K562 (cell line): ENCODE data around the gene BLTP3A. TPM values are rescaled to one million over a fixed set of nuclear protein-coding genes. Genes with fewer than 3 reads are reported as not detected.
"Not testable (repeated sequence)": the region's sequence is repeated elsewhere in the genome, so short reads cannot be mapped to it uniquely, and the experiment has no call there.

Experiments
- ATAC-seq: fragments of 200-7000 bp; cut with Tn5 transposase; 3 replicates; pipeline ENCODE4 v1.9.1; 2020; ENCODE audit warnings: moderate library complexity
- BruUV-seq: library from RNA; stranded (reverse); fragments of 400-500 nt; replicated peaks from 2 replicates; lab custom pipeline; 2021; lab: Mats Ljungman, UMichigan
- CTCF ChIA-PET: fragments of 300-600 bp; formaldehyde crosslinking; extraction: SDS; loops from one replicate; lab custom pipeline; 2021; ENCODE audit warnings: low intra/inter-chr PET ratio; lab: Yijun Ruan, JAX
- POLR2A ChIA-PET: fragments of 300-600, 350-650 bp; sonication (Branson Sonifier 250); formaldehyde crosslinking; extraction: SDS; loops from one replicate; lab custom pipeline; 2021; ENCODE audit warnings: antibody characterized with exemption, inconsistent platforms; lab: Yijun Ruan, JAX
- DNase-seq, 4 experiments: peaks; one replicate each; pipeline versions ENCODE4 v3.0.0 to v3.0.0-alpha.2; 2011 to 2018; ENCODE audit warnings: low spot score in 3 of 4, mixed read lengths in 3 of 4; ENCODE audit errors: extremely low read depth in 1 of 4
- FAIRE-seq: peaks from 2 replicates; lab custom pipeline; 2011; peaks lifted over from hg19 to GRCh38; lab: Jason Lieb, UNC
- H2AFZ ChIP-seq: 2 replicates; pipeline ENCODE4 v1.6.0; 2011; ENCODE audit warnings: low read depth, low read length, control low read depth, inconsistent platforms
- H3K27ac ChIP-seq: fragments of 200-600 bp; 3 replicates; pipeline ENCODE4 v1.8.0; 2011; ENCODE audit warnings: low read depth, mild to moderate bottlenecking, control low read depth, inconsistent platforms, low read length, moderate library complexity, mixed read lengths; ENCODE audit errors: extremely low read depth
- H3K27me3 ChIP-seq, 2 experiments: fragments of 300-600 bp in 1 of 2; 2 replicates in 1 of 2; 3 replicates in 1 of 2; pipeline versions ENCODE4 v1.6.0 to v1.8.0; 2011; ENCODE audit warnings: inconsistent platforms in 2 of 2, low read length in 2 of 2, mild to moderate bottlenecking in 1 of 2, mixed read lengths in 1 of 2, moderate library complexity in 1 of 2; ENCODE audit not compliant: control insufficient read depth in 2 of 2, insufficient read depth in 2 of 2
- H3K36me3 ChIP-seq: fragments of 300-600 bp; 3 replicates; pipeline ENCODE4 v1.8.0; 2011; ENCODE audit warnings: mild to moderate bottlenecking, low read length, inconsistent platforms; ENCODE audit not compliant: control insufficient read depth, insufficient read depth
- H3K4me1 ChIP-seq, 2 experiments: fragments of 200-600 bp in 1 of 2; replicated peaks in 1 of 2; 2 replicates in 1 of 2; 3 replicates in 1 of 2; pipeline versions ENCODE4 v1.5.1 to v1.8.0; 2011; ENCODE audit warnings: inconsistent platforms in 2 of 2, low read length in 2 of 2, mild to moderate bottlenecking in 1 of 2, mixed read lengths in 1 of 2, moderate library complexity in 1 of 2; ENCODE audit not compliant: control insufficient read depth in 2 of 2, insufficient read depth in 2 of 2
- H3K4me2 ChIP-seq: 2 replicates; pipeline ENCODE4 v1.6.1; 2011; ENCODE audit warnings: low read length, control low read depth, inconsistent platforms, mixed read lengths; ENCODE audit not compliant: insufficient read depth
- H3K4me3 ChIP-seq: fragments of 200-600 bp; sonication (generic), shearing (Covaris generic); 2 replicates; pipeline ENCODE4 v1.5.1; 2016; ENCODE audit warnings: control low read depth, inconsistent platforms
- H3K79me2 ChIP-seq: fragments of 200-600 bp; 3 replicates; pipeline ENCODE4 v1.8.0; 2011; ENCODE audit warnings: low read length, inconsistent platforms; ENCODE audit not compliant: control insufficient read depth, insufficient read depth
- H3K9ac ChIP-seq, 2 experiments: 2 replicates each; pipeline versions ENCODE4 v1.6.0 to v1.6.1; 2011; ENCODE audit warnings: low read depth in 2 of 2, low read length in 2 of 2, control low read depth in 1 of 2, inconsistent platforms in 1 of 2, mild to moderate bottlenecking in 1 of 2, mixed read lengths in 1 of 2; ENCODE audit not compliant: insufficient read depth in 1 of 2
- H3K9me1 ChIP-seq: one replicate; pipeline ENCODE4 v1.6.0; 2011; ENCODE audit warnings: inconsistent platforms, mild to moderate bottlenecking, low read length, moderate library complexity; ENCODE audit not compliant: control insufficient read depth, insufficient read depth
- H3K9me3 ChIP-seq: replicated peaks from 2 replicates; pipeline ENCODE4 v1.5.1; 2011; ENCODE audit warnings: low read depth, low read length, inconsistent platforms; ENCODE audit not compliant: control insufficient read depth, insufficient read depth
- H4K20me1 ChIP-seq: replicated peaks from 2 replicates; pipeline ENCODE4 v1.6.1; 2011; ENCODE audit warnings: low read length, inconsistent platforms, mixed read lengths; ENCODE audit not compliant: control insufficient read depth, insufficient read depth
- BCOR ChIP-seq: fragments of 450-650 bp; IDR thresholded peaks from 2 replicates; pipeline ENCODE4 v1.6.1; 2016
- CBX3 ChIP-seq, 2 experiments: IDR thresholded peaks; 1 replicate in 1 of 2; 2 replicates in 1 of 2; pipeline ENCODE4 v1.6.1; 2012; ENCODE audit warnings: inconsistent platforms in 2 of 2, low read length in 2 of 2, borderline replicate concordance in 1 of 2, control low read depth in 1 of 2
- CTCF ChIP-seq, 3 experiments: IDR thresholded peaks in 2 of 3; conservative IDR thresholded peaks in 1 of 3; 2 replicates each; pipeline ENCODE4 v1.5.1; 2011 to 2012; ENCODE audit warnings: low read length in 3 of 3, mild to moderate bottlenecking in 3 of 3, control low read depth in 2 of 3, improper control_type of control experiment in 1 of 3, inconsistent platforms in 1 of 3, low read depth in 1 of 3, mixed read lengths in 1 of 3, moderate library complexity in 1 of 3; ENCODE audit not compliant: insufficient read depth in 2 of 3
- ESRRA ChIP-seq: fragments of 450-650 bp; IDR thresholded peaks from 2 replicates; pipeline ENCODE4 v1.6.1; 2014; ENCODE audit warnings: low read depth, mild to moderate bottlenecking, moderate library complexity, borderline replicate concordance
- NBN ChIP-seq: fragments of 450-650 bp; IDR thresholded peaks from 2 replicates; pipeline ENCODE4 v1.6.1; 2016; ENCODE audit warnings: low read depth, mild to moderate bottlenecking
- REST ChIP-seq, 2 experiments: fragments of 450-650 bp; formaldehyde crosslinking in 1 of 2; IDR thresholded peaks; 2 replicates each; pipeline versions ENCODE4 v1.4.0 to v1.6.1; 2014 to 2020; ENCODE audit warnings: mild to moderate bottlenecking in 2 of 2, borderline replicate concordance in 1 of 2, low read depth in 1 of 2
- TAF9B ChIP-seq: fragments of 450-650 bp; IDR thresholded peaks from 2 replicates; pipeline ENCODE4 v1.6.1; 2018; ENCODE audit warnings: mild to moderate bottlenecking; ENCODE audit not compliant: partially characterized antibody
- ZNF12 ChIP-seq: sonication (generic); formaldehyde crosslinking; IDR thresholded peaks from 2 replicates; pipeline ENCODE4 v1.4.0; 2020; ENCODE audit warnings: mild to moderate bottlenecking, missing genetic modification reagents
- ZNF316 ChIP-seq: fragments of 450-650 bp; IDR thresholded peaks from 2 replicates; pipeline ENCODE4 v1.6.1; 2016
- ZNF511 ChIP-seq: sonication (generic); formaldehyde crosslinking; IDR thresholded peaks from 2 replicates; pipeline ENCODE4 v1.8.0; 2022; ENCODE audit warnings: mild to moderate bottlenecking, missing genetic modification reagents
- WGBS: fragments of 100-300 bp; shearing (Covaris generic); methylation state at CpG from one replicate; pipeline ENCODE4 v1.1.6; 2016; ENCODE audit warnings: low coverage, mixed read lengths; ENCODE audit not compliant: insufficient coverage; ENCODE audit errors: missing lambda C conversion rate; 5-methylcytosine and 5-hydroxymethylcytosine counted together
- in situ Hi-C: fragments of 300-500 bp; cut with MboI; formaldehyde crosslinking; loops from 4 replicates; pipeline ENCODE4 v1.15.0; 2018; ENCODE audit warnings: inconsistent platforms, mixed read lengths
- intact Hi-C: fragments of 100-400 bp; cut with micrococcal nuclease; formaldehyde crosslinking; loops from 2 replicates; pipeline ENCODE4 v1.14.2; 2022
- polyA plus RNA-seq, 8 experiments: library from polyadenylated mRNA; depleted of rRNA in 4 of 8; stranded (reverse) in 5 of 8; unstranded in 3 of 8; fragments of >200 nt; fragmentation: Nextera tagmentation in 2 of 8; fragmentation: Illumina TruSeq in 1 of 8; extraction: Ambion mirVana in 2 of 8; extraction: Trizol in 1 of 8; gene quantifications; 2 replicates each; pipeline versions ENCODE4 v1.2.1 to v1.2.3, GENCODE V29; 2011 to 2014; ENCODE audit warnings: inconsistent platforms in 1 of 8, missing spikeins in 1 of 8
- total RNA-seq, 7 experiments: library from RNA; depleted of rRNA in 6 of 7; stranded (reverse); fragments of >200 nt in 6 of 7; fragmentation: Illumina TruSeq in 2 of 7; extraction: Trizol in 2 of 7; gene quantifications; 2 replicates each; pipeline versions ENCODE4 v1.2.1 to v1.2.3, GENCODE V29; 2011 to 2021; ENCODE audit warnings: low replicate concordance in 1 of 7

Gene BLTP3A
- total and polyA plus RNA-seq, 9 of the 15 experiments (the other 6 are each of a cell fraction or from before 2014, with no cell fraction given): 7.5 to 34.6 (median 15.5) TPM

GRCh38 chr6:34756513-34756856, 35.4 kb upstream of the BLTP3A start:
- FAIRE-seq (peak; percentile 78), DNase-seq (peak in 1 of 4 experiments; percentile 70), ATAC-seq (peak; percentile 69)
- Histone ChIP-seq H3K79me2 (peaks cover 40% of the 10 kb centered on the region), H3K9ac (peak overlapping the region; percentile 88 to 94), H3K4me3 (peak overlapping the region; percentile 58), H3K36me3 (peaks cover 28% of the 10 kb centered on the region), H3K4me2 (peak overlapping the region; percentile 90), H2AFZ (peak overlapping the region; percentile 94), H3K27ac (peak overlapping the region; percentile 96), H3K4me1 (peaks cover 3 to 22% of the 10 kb centered on the region in 2 experiments; a peak in 4 of 5 replicates)
- H3K9me3 ChIP-seq; H3K9me1 ChIP-seq; H3K27me3 ChIP-seq; BruUV-seq; in situ Hi-C loops; H4K20me1 ChIP-seq; TF ChIP-seq REST (CRISPR knock-in tag; IDR thresholded peaks at IDR 0.05; ENCODE audit: low read depth): not testable (repeated sequence)
- ChIA-PET CTCF (interaction anchor here (0.7 kb wide), 1 partner anchor 60 kb away, joined by 3 read pairs; the partner anchor contains the start of gene ILRUN), POLR2A (interaction anchor here (0.6 to 3.6 kb wide), 16 partner anchors 10 to 849 kb away, joined by 3 to 30 read pairs (median 4); partner anchors contain the start of genes BLTP3A and ILRUN)
- intact Hi-C loops: loop anchor here (2.0 to 10.0 kb wide), 4 partner anchors 34 to 139 kb away; partner anchors contain the start of gene ILRUN
- WGBS: 39% methylated on average over 17 of the region's 17 CpGs
- 0 out of 2 replicates have a peak, but pooled peaks have one; percentile 58 for TF ChIP-seq ZNF12 (CRISPR knock-in tag)
- TF ChIP-seq BCOR: peak; percentile 85
- TF ChIP-seq ZNF511 (CRISPR knock-in tag): 0 out of 2 replicates have a peak, but pooled peaks have one; percentile 17
- peak in 1 of 2 experiments; percentile 74; a peak in 2 of 3 replicates for TF ChIP-seq CBX3 (IDR thresholded peaks at IDR 0.05; ENCODE audit: borderline replicate concordance in 1 of 2, low read length in 2 of 2)
- peak; percentile 14; the same call in 1 of the 2 replicates for TF ChIP-seq REST (IDR thresholded peaks at IDR 0.05; ENCODE audit: borderline replicate concordance)
- TF ChIP-seq NBN: peak; percentile 49; the same call in 1 of the 2 replicates
- TF ChIP-seq CTCF (IDR thresholded peaks at IDR 0.05 in 2 of 3, conservative IDR thresholded peaks at IDR 0.05 in 1 of 3; ENCODE audit: insufficient read depth in 2 of 3, low read depth in 1 of 3, low read length in 3 of 3): peak; percentile 50 to 71 (median 56)
- TF ChIP-seq ZNF316: peak; percentile 43; the same call in 1 of the 2 replicates
- TF ChIP-seq ESRRA: peak; percentile 37; the same call in 1 of the 2 replicates
- peak; percentile 3 for TF ChIP-seq TAF9B
